NCI-H187 (cell line): Measurements from ENCODE around the gene FBXL15.

Experiments
- DNase-seq, 2 experiments: peaks; one replicate each; lab custom pipeline; 2025; lab: John Stamatoyannopoulos, UW

Gene FBXL15

DNA sequence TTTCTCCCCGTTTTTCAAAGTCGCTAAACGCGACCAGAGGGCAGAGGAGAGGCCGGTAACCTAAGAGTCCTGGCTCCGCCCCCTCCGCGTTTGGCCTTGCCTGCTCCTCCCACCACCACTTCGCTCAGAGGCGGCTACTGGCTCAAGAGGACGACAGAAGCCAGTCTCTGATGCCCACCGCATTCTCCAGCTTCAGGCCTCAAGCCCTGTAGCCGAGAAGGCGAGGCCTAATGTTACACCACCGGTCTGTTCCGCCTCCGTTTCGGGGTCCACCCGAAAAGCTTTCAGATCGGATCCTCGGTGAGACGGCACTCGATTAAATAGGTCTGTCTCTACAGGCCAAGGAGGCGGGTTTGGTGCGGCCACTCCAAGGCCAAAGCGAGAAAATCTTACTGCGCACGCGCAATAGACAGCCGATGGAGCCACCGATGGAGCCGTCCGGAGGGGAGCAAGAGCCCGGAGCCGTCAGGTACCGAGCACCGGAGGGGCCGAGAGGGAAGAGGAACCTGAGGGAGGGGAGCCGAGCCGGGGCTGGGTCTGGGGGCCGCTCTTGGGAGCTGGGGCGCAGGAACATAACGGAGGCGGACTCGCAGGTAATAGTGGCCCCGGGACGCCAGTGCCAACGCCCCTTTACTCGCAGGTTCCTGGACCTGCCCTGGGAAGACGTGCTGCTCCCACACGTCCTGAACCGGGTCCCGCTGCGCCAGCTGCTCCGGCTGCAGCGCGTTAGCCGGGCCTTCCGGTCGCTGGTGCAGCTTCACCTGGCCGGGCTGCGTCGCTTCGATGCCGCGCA lies at the start of gene FBXL15:
Gene FBXL15, plus strand, starts transcription at position 123 of the 793 bp plus-strand sequence. Its CDS starts 294 bp downstream, at position 417.
- DNase-seq: peak; percentile 75 to 96

GRCh38 chr10:102371295-102371694 lies 49.3 kb upstream of the FBXL15 start:
- DNase-seq: no peak

GRCh38 chr10:102375250-102375649 lies 45.4 kb upstream of the FBXL15 start:
- no peak for DNase-seq

- DNase-seq: no peak
Observed at GRCh38 chr10:102375867-102376266, 44.8 kb upstream of the FBXL15 start.

- DNase-seq: no peak
Observed at GRCh38 chr10:102376901-102377300, 43.7 kb upstream of the FBXL15 start.

- DNase-seq: no peak
Observed at GRCh38 chr10:102379383-102379782, 41.3 kb upstream of the FBXL15 start.

DNA sequence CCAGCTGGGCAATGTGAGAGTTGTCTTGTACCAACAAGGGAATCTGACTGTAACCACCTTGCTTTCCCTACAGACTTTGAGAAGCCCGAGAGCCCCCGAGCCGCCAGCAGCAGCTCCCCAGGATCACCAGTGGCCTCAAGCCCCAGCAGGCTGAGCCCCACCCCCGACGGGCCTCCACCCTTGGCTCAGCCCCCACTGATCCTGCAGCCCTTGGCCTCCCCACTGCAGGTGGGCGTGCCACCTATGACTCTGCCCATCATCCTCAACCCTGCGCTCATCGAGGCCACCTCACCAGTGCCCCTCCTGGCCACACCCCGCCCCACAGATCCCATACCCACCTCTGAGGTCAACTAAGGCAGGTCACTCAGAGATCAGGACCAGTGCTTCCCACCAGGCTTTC lies 38.7 kb upstream of the FBXL15 start:
- no peak for DNase-seq

DNA sequence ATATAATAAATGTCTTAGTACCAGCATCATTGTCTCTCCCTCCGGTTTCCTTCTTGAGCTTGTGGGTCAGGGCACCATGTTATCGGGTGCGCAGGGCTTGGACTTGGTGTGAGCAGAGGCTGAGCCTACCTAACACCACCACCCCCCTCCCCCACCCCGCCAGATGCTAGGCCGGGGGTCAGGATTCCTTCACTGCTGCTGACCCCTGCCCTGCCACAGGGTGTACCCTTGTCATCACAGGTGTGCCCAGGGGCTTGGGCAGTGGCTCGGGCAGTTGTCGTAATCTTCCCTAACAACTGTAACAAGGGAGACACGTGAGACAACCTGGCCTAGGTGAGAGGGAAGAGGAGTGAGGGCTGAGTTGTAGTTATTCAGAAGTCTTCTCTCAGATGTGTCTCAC lies 37.8 kb upstream of the FBXL15 start:
- no peak for DNase-seq

- no peak for DNase-seq
Observed at GRCh38 chr10:102384053-102384452, 36.6 kb upstream of the FBXL15 start.

- no peak for DNase-seq
Observed at GRCh38 chr10:102384606-102385429, 35.8 kb upstream of the FBXL15 start.

DNA sequence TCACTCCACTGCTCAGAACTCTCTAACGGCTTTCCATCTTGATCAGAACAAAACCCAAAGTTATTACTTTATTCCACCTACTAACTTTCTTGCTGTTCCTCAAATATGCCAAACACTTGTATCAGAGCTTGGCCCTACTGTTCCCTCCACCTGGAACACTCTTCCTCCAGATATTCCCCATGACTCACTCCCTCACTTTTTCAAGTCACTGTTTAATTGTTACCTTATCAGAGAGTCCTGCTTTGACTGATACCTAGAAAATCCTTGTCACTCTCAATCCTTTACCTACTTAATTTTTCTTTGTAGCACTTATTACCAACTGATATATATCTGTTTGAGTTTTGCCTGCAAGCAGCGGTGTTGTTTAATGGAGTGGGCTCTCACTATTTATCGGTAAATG lies 30.7 kb upstream of the FBXL15 start:
- DNase-seq: no peak

DNA sequence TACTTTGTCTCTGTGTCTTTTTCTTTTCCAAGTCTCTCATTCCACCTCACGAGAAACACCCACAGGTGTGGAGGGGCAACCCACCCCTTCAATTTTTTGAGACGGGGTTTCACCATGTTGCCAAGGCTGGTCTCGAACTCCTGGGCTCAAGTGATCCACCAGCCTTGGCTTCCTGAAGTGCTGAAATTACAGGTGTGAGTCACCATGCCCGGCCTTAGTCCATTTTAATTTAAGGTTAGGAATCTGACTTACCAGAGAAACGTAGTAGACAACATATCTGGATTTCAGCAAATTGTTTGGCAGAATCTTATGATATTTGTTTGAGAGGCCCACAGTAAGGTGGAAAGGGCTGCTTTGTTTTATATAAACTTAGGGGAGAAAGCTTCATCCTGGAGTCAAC lies 28.3 kb upstream of the FBXL15 start:
- DNase-seq: no peak

GRCh38 chr10:102393411-102394078 lies 27.1 kb upstream of the FBXL15 start:
- DNase-seq: peak in 1 of 2 experiments; percentile 3

- DNase-seq: peak in 1 of 2 experiments; percentile 42
Observed at GRCh38 chr10:102394079-102394800, 26.4 kb upstream of the FBXL15 start.

GRCh38 chr10:102394801-102395399 lies 25.7 kb upstream of the FBXL15 start:
- no peak for DNase-seq

- peak in 1 of 2 experiments; percentile 33 for DNase-seq
Observed at GRCh38 chr10:102395400-102396316, 25.0 kb upstream of the FBXL15 start, which contains the start of gene NFKB2. NFKB2 (plus strand) TSS chr10:102395705; CDS start chr10:102395960, 255 bp downstream.

GRCh38 chr10:102396317-102396650 lies 24.4 kb upstream of the FBXL15 start:
- DNase-seq: no peak

- DNase-seq: no peak
Observed at GRCh38 chr10:102396730-102397151, 23.9 kb upstream of the FBXL15 start.

DNA sequence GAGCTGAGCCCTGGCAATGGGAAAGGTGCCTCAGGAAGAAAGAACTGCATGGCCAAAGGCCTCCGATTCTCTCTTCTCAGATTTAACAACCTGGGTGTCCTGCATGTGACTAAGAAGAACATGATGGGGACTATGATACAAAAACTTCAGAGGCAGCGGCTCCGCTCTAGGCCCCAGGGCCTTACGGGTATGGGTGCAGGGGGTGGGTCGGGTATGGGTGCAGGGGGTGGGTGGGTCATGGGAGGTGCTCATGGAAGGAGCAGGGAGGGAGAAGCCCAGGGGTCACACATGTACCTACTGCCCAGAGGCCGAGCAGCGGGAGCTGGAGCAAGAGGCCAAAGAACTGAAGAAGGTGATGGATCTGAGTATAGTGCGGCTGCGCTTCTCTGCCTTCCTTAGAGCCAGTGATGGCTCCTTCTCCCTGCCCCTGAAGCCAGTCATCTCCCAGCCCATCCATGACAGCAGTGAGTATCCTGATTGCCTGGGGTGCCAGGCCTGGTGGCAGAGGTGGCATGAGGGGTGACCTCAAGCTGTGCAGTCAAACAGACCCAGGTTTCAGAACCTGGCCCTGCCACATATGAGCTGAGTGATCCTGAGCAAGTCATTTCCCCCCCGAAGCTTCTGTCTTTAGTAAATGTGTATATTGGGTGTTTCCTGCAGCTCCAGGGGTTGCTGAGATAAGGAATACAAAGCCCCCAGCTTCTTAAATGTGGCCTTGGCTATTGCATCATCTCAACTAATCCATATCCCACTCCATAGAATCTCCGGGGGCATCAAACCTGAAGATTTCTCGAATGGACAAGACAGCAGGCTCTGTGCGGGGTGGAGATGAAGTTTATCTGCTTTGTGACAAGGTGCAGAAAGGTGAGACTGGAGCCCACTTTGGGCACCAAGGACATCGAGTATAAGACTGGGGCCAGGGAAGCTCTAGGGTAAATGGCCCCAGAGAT lies 23.1 kb upstream of the FBXL15 start:
- no peak for DNase-seq
